GM18519 (cell line): ENCODE data around the gene CGB2.
"Not testable (repeated sequence)": the region's sequence is repeated elsewhere in the genome, so short reads cannot be mapped to it uniquely, and the experiment has no call there.

Experiments
- ATAC-seq: cut with Tn5 transposase; IDR thresholded peaks from one replicate; pipeline ENCODE4 v1.9.1; 2021; ENCODE audit warnings: mild to moderate bottlenecking, moderate library complexity; ENCODE audit not compliant: unreplicated experiment, low FRiP score

Gene CGB2

DNA sequence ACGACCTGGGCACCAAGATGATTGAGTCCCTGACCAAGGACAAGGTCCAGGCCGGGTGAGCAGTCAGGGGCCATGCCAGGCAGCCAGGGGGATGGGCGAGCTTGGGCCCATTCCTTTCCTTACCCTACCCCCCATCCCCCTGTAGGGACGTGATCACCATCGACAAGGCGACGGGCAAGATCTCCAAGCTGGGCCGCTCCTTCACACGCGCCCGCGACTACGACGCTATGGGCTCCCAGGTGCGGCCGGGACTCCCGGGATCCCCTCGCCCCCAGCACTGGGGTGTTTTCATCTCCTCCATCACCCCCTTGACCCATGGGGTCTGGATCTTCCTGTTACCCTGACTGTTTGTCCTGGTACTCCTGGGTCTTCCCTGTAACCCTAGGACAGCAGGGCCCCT is 21.9 kb upstream of the CGB2 start:
- ATAC-seq = no peak

DNA sequence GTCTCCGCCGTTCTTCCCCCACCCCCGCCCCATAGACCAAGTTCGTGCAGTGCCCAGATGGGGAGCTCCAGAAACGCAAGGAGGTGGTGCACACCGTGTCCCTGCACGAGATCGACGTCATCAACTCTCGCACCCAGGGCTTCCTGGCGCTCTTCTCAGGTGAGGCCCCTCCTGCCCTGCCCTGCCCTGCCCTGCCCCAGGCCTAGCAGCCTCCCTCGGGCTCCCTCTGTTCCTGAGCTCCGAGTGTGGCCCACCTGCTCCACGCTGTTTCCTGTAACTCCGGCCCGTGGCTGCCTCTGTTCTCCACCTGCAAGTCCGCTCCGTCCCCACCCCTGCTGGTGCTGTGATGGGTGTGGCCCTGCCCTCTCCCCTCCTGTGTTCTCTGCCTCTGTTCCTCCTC is 21.2 kb upstream of the CGB2 start:
- ATAC-seq = no peak

DNA sequence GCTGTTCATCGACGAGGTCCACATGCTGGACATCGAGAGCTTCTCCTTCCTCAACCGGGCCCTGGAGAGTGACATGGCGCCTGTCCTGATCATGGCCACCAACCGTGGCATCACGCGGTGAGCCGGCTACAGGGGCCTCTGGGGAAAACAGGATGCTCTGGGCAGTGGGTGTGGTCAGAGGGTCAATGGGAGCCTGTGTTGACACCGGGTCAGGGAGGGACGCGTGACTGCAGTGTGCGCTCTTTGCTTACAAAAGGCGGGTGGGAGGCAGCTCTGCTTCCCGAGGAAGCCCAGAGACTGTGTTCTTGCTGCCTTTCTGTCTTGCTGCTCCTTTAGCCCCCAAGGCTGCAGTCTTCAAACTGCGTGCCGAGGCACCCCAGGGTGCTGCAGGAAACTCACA is 20.5 kb upstream of the CGB2 start:
- ATAC-seq = no peak

GRCh38 chr19:49014123-49014869 is 17.4 kb upstream of the CGB2 start:
- ATAC-seq = no peak

GRCh38 chr19:49014870-49015255 is 16.8 kb upstream of the CGB2 start:
- ATAC-seq = no peak

- no peak for ATAC-seq
These were observed 15.4 kb upstream of the CGB2 start for GRCh38 chr19:49016067-49016839.

GRCh38 chr19:49017041-49017665 is 14.5 kb upstream of the CGB2 start, which contains the start of gene LHB:
Gene LHB, minus strand, starts transcription at chr19:49017091. Its CDS starts 10 bp downstream, at chr19:49017081.
- no peak for ATAC-seq

- ATAC-seq = no peak
These were observed 13.9 kb upstream of the CGB2 start for GRCh38 chr19:49017666-49018351.

DNA sequence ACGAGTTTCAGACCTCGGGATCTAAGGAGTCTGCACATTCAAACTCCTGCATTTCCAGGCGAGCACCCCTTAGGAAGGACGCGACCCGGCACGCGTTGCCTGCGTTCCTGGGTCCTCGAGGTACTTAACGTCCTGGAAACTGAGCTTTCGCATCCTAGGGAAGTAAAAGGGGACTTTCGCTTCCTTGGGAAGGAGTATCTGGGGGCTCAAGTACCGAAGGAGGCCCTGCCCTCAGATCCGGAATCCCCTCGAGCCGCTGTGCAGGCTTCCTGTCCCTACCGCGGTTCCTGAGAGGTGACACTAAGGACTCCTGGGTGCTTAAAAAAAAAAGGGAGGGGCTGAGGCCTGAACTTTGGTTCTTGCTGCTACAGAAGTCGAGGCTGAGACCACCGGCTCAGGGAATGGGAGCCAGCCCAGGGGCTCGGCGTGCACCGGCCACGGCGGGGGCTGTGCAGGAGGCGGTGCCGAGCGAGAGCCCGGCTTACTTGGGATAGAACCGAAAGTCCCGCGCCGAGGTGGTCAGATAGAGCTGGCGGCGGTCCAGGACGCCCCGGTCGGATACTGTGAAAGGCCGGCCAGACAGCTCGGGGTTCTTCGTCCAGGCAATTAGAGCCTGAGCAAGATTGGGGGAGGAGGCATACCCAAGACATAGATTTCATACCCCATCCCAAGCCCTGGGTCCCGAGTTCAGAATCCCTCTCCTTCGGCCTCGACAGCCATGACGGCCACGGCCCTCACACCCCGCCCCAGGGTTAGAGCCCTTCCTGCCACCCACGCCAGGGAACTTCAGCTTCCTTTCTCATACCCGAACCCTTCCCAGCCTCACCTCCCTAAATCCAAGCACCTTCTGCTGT is 13.1 kb upstream of the CGB2 start:
- ATAC-seq = not testable (repeated sequence)

- ATAC-seq = no peak
These were observed 12.3 kb upstream of the CGB2 start for GRCh38 chr19:49019242-49019932.

GRCh38 chr19:49020342-49020741 is 11.3 kb upstream of the CGB2 start:
- ATAC-seq = no peak

- no peak for ATAC-seq
These were observed 10.5 kb upstream of the CGB2 start for GRCh38 chr19:49020931-49021895.

DNA sequence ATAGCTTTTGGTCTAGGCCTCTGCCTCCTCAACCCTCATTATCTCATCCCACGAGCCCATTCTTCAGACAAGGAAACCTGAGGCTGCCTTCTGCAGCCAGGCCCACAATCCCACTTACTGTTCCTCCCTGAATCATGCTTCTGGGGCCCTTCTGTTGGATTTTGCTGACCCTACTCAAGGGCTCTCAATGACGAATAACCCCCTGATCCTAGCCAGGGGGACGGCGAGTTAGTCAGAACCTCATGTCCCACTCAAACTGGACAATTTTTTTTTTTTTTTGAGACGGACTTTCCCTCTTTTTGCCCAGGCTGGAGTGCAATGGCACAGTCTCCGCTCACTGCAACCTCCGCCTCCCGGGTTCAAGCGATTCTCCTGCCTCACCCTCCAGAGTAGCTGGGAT is 9.6 kb upstream of the CGB2 start:
- no peak for ATAC-seq

DNA sequence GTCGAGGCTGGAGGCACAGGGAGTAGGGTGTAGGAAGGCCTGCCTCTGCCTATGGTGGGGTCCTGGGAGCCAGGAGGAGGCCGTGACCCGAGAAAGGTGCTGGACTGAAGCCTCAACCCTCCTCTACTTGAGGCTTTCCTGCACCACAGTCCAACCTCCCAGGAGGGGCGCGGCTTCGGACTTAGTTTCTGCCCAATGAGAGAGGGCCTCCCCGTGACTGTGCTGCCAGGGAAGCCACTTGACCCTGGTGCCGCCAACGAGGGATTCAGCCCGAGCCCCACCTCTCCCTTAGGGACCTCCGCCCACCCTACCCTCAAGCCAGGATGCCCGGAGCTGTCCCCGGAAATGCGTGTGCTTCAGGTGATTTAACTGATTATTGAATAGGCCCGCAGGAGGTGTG is 7.5 kb upstream of the CGB2 start, which contains the start of gene CGB3:
Gene CGB3, minus strand, starts transcription at position 101 of the 400 bp plus-strand sequence. CDS start 362 bp downstream, outside the sequence.
- not testable (repeated sequence) for ATAC-seq

- ATAC-seq = not testable (repeated sequence)
These were observed 6.6 kb upstream of the CGB2 start for GRCh38 chr19:49025088-49025487.

DNA sequence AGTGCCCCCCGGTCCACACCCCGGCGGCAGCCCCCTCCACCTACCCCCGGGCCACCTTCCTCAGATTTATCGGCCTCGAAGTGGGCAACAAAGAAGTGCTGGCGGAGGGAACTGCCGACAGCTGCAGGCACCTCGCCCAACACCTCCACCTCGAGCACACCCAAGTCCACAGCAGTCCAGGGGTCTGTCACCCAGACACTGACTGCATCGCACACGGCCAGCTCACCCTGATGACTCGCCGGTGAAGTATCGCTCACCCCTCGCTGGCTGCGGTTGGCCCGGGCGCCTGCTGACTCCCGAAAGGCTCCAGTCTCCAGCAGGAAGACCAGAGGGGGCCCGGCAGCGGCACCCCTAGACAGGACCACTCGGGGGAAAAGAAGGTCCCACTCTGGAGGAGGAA is 6.1 kb upstream of the CGB2 start:
- ATAC-seq = not testable (repeated sequence)

DNA sequence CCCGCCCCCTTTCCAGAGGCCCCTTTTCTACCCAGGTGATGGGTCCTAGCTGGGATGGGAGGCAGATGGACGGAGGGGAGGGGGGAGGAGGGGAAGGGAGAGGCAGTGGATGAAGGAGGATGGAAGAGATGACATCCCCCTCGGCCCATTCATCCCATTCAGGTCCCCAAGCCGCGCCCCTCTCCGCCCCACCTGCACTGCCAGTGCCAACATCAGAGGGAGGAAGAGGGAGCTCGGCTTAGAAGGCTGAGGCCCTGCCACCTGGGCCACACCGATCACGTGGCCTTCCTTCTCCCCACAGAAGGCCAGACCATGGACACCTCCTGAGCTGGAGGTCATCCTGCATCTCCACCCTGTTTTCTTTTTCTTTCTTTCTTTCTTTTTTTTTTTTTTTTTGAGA is 3.0 kb upstream of the CGB2 start:
- not testable (repeated sequence) for ATAC-seq

- ATAC-seq = not testable (repeated sequence)
These were observed 1.9 kb upstream of the CGB2 start for GRCh38 chr19:49029749-49030148.
